Stimulated activated CD8-positive, alpha-beta memory T cell treated with anti-CD3 and anti-CD28 coated beads, Interleukin-7, amount 100 ng/mL, for 48 hours (primary cell): ENCODE data around the gene PCNT.
A peak's percentile ranks its signal among the peaks of the same experiment; 100 is the strongest.
"Not testable (repeated sequence)": the region's sequence is repeated elsewhere in the genome, so short reads cannot be mapped to it uniquely, and the experiment has no call there.

ENCODE experiments used
- DNase-seq, 2 donors: peaks; one replicate each; pipeline ENCODE4 v3.0.0-alpha.2; 2020; ENCODE audit warnings: low read depth in 1 of 2; ENCODE audit errors: extremely low read depth in 1 of 2

PCNT gene

DNA sequence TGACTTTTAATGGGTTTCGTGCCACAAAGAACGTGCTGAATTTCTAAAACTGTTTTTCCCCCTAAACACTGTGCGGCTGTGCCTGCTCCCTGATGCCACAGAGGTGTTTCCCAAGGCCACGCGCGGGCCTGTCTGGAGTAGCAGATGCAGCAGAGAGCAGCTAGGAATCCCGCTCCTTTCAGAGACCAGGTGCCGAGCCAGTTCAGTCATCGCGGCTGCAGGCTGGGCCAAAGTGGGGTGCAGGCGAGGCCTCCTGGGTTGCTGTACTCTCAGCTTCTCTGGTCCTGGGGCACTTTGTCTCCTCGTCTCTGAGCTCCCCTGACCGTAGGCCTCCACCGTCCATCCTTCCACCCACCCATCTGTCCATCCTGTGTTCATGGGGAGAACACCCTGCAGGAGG, 117.4 kb downstream of the PCNT start:
- DNase-seq, result no peak

DNA sequence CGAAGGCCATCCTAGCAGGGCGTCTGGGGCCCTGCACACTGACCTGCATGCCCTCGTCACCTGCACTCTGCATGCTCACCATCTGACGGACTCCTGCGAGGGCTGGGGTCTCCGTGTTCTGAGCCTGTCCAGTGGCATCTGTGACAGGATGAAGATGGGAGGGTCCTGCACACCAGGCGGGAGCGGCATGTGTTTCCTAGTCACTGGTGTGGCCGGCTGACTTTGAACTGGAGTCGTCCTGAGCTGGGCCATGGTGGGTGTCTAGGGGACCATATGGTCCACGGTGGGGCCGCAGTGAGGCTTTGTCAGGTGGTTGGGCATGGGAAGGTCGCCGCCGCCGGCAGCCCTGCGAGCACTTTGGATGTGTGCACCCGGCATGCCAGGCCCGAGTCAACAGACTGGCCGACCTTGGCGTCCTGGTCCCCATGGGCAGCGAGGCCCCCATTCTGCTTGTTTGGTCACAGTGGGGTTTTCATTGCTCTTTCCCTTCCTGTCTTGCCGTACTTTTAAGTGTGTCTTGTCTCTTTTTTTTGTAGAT, 118.1 kb downstream of the PCNT start:
- DNase-seq, result no peak

- DNase-seq, result no peak
These were observed 119.0 kb downstream of the PCNT start for GRCh38 chr21:46442938-46443337.

DNA sequence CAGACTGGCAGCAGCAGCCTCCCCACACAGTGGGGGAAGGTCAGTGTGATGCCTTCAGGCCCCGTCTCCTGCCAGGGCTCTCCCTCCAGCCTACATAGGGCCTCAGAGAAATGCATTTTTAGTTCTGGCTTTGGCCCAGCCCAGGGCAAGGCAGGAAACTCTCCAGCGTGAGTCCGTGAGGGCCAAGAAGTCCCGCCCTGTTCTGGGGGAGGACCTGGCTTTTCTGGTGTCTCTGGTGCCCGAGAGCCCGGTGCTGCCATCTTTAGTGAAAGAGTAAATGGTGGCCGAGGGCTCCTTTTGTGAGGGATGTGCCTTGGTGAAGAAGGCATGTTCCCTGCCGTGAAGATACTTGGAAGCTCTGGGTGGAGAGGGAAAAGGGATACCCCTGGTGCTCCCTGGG, 120.0 kb downstream of the PCNT start:
- no peak for DNase-seq

GRCh38 chr21:46448108-46448507, 124.2 kb downstream of the PCNT start:
- no peak for DNase-seq

DNA sequence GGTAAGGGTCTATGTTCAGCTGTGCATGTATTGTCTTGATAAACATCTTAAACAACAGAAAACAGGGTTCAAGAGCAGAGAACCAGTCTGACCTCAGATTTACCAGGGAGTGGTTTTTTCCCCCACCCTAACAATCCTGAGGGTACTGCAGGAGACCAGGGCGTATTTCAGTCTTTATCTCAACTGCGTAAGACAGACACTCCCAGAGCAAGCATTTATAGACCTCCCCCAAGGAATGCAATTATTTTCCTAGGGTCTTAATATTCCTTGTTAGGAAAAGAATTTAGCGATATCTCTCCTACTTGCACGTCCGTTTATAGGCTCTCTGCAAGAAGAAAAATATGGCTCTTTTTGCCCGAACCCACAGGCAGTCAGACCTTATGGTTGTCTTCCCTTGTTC, 124.9 kb downstream of the PCNT start:
- not testable (repeated sequence) for DNase-seq

DNA sequence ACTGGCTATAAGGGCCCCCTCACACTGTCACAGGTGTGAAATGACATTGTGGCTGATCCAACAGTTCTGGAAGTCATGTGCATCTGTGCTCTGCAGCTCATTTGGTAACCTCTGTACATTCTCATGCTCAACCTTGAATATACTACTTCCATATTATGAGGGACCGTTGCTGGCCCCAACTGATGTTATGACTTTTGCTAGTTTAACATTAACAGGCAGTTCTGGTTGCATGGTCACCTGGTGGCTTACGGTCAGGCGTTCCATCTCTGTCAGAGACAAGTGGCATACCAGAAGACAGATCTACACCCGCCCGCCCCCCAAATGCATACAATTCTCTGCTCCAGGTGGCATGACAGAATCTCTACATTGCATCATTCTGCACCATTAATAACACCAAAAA, 128.8 kb downstream of the PCNT start:
- no peak for DNase-seq

GRCh38 chr21:46454142-46454541, 130.2 kb downstream of the PCNT start:
- no peak for DNase-seq

- no peak for DNase-seq
These were observed 130.9 kb downstream of the PCNT start for GRCh38 chr21:46454634-46455390.

GRCh38 chr21:46455575-46456385, 131.8 kb downstream of the PCNT start:
- DNase-seq, result no peak

GRCh38 chr21:46456750-46457149, 132.8 kb downstream of the PCNT start:
- DNase-seq, result no peak

GRCh38 chr21:46457801-46458314, 133.9 kb downstream of the PCNT start:
- no peak for DNase-seq

GRCh38 chr21:46458315-46459023, 134.5 kb downstream of the PCNT start, which contains the start of gene DIP2A:
Gene DIP2A (plus strand): TSS chr21:46458891. CDS start chr21:46459132, 241 bp downstream.
- DNase-seq, result peak; percentile 89 to 90

DNA sequence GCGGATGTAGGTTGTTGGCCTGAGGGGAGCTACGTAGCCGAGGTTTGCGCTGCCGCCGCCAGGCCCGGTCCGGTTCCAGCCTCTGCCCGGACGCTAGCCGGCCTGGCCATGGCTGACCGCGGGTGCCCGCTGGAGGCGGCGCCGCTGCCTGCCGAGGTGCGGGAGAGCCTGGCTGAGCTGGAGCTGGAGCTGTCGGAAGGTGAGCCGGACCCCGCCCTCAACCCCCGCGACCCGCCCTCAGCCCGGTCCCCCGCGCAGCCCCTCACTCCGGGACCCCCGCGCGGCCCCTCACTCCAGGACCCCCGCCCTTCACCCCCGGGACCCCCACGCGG, 135.0 kb downstream of the PCNT start:
- DNase-seq, result no peak

- no peak for DNase-seq
These were observed 135.6 kb downstream of the PCNT start for GRCh38 chr21:46459356-46460112.

DNA sequence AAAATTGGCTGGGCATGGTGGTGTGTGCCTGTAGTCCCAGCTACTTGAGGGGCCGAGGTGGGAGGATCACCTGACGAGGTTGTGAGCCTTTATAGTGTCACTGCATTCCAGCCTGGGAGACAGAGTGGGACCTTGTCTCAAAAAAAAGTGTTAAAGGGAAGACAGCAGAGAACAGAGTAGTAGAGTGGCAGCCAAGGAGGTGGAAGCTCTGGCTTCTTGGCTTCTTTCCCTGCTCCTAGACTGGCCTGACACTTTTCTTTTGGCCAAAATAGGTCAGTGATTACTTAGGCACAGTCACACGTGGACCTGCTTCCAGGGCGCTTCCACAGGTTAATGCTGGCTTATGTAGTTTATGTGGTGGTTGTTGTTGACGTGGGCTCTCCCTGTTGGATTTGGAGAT, 138.0 kb downstream of the PCNT start:
- no peak for DNase-seq

DNA sequence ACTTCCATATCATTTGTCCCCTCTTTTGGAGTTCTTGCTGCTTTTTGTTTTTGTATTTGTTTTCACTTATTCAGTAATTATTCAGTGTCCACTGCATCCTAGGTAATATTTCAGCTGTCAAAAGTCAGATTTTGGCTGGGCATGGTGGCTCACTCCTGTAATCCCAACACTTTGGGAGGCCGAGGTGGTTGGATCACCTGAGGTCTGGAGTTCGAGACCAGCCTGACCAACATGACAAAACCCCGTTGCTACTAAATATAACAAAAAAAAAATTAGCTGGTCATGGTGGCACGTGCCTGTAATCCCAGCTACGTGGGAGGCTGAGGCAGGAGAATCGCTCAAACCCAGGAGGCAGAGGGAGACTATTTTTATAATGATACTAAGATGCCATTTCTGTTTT, 141.2 kb downstream of the PCNT start:
- not testable (repeated sequence) for DNase-seq

GRCh38 chr21:46465651-46466050, 141.7 kb downstream of the PCNT start:
- no peak for DNase-seq

GRCh38 chr21:46468108-46468774, 144.3 kb downstream of the PCNT start:
- no peak for DNase-seq

- no peak for DNase-seq
These were observed 145.3 kb downstream of the PCNT start for GRCh38 chr21:46469275-46469674.
